ACC112 (cell line): ENCODE data around the gene KCNN3.

Experiments
- H2AFZ ChIP-seq: fragments of 200-600 bp; sonication (generic); one replicate; pipeline ENCODE4 v1.6.0; 2017; ENCODE audit warnings: antibody characterized with exemption, low read length; ENCODE audit not compliant: unreplicated experiment
- H3K27ac ChIP-seq: fragments of 200-600 bp; sonication (generic); 2 replicates; pipeline ENCODE4 v1.5.1; 2014; ENCODE audit warnings: low read depth, mild to moderate bottlenecking, antibody characterized with exemption, low read length, moderate library complexity
- H3K27me3 ChIP-seq: fragments of 200-600 bp; sonication (generic); 2 replicates; pipeline ENCODE4 v1.6.1; 2014; ENCODE audit warnings: mild to moderate bottlenecking, antibody characterized with exemption, low read length, moderate library complexity, mixed read lengths; ENCODE audit not compliant: insufficient read depth
- H3K36me3 ChIP-seq: fragments of 200-600 bp; sonication (generic); 2 replicates; pipeline ENCODE4 v1.6.1; 2016; ENCODE audit warnings: mild to moderate bottlenecking, antibody characterized with exemption, low read length, moderate library complexity, mixed read lengths; ENCODE audit not compliant: insufficient read depth
- H3K4me1 ChIP-seq: fragments of 200-600 bp; sonication (generic); one replicate; pipeline ENCODE4 v1.6.1; 2016; ENCODE audit warnings: low read length, mixed read lengths; ENCODE audit not compliant: insufficient read depth, unreplicated experiment, control insufficient read depth
- H3K4me3 ChIP-seq: fragments of 200-600 bp; sonication (generic); 2 replicates; pipeline ENCODE4 v1.5.1; 2014; ENCODE audit warnings: mild to moderate bottlenecking, low read depth, low read length
- H3K79me2 ChIP-seq: fragments of 200-600 bp; sonication (generic); one replicate; pipeline ENCODE4 v1.6.0; 2016; ENCODE audit warnings: low read length; ENCODE audit not compliant: control insufficient read depth, unreplicated experiment, insufficient read depth

Gene KCNN3

GRCh38 chr1:154847891-154848290, 22.2 kb downstream of the KCNN3 start:
- H2AFZ ChIP-seq = no peak overlapping the region
- H3K27me3 ChIP-seq = peaks cover 20% of the 10 kb centered on the region
- H3K36me3 ChIP-seq = no peaks in the 10 kb centered on the region
- no peak overlapping the region for H3K4me3 ChIP-seq
- no peaks in the 10 kb centered on the region for H3K4me1 ChIP-seq
- no peak overlapping the region for H3K27ac ChIP-seq
- H3K79me2 ChIP-seq = no peaks in the 10 kb centered on the region

- H3K4me1 ChIP-seq = no peaks in the 10 kb centered on the region
- H2AFZ ChIP-seq = no peak overlapping the region
- H3K27ac ChIP-seq = no peak overlapping the region
- H3K79me2 ChIP-seq = no peaks in the 10 kb centered on the region
- peaks cover 20% of the 10 kb centered on the region for H3K27me3 ChIP-seq
- no peaks in the 10 kb centered on the region for H3K36me3 ChIP-seq
- H3K4me3 ChIP-seq = no peak overlapping the region
Measured at GRCh38 chr1:154846565-154847442, 23.3 kb downstream of the KCNN3 start.

- no peaks in the 10 kb centered on the region for H3K4me1 ChIP-seq
- no peak overlapping the region for H3K27ac ChIP-seq
- no peaks in the 10 kb centered on the region for H3K36me3 ChIP-seq
- peaks cover 20% of the 10 kb centered on the region for H3K27me3 ChIP-seq
- H3K79me2 ChIP-seq = no peaks in the 10 kb centered on the region
- no peak overlapping the region for H3K4me3 ChIP-seq
- H2AFZ ChIP-seq = no peak overlapping the region
Measured at GRCh38 chr1:154845879-154846278, 24.2 kb downstream of the KCNN3 start.

DNA sequence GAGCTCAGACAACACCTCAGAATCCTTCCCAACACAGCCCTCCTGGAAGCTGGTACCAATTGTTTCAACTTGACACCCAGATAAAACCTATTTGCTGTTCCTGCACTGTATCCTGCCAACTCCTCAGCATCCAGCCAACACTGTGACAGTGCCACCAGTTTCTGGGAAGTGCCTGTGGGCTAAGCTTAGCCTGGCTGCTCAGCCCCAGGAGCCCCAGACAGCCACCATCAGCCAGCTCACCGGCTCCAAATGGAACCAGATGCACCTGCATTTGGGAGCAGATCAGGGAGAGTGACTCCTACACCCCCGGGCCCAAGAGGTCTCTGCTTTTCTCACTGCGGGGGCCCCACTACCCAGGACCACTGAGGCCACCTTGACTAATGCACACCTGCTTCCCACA, 24.9 kb downstream of the KCNN3 start:
- Histone ChIP-seq H3K27me3 (peaks cover 20% of the 10 kb centered on the region), H3K4me3 (no peak overlapping the region), H2AFZ (no peak overlapping the region), H3K4me1 (peaks cover 6% of the 10 kb centered on the region), H3K79me2 (no peaks in the 10 kb centered on the region), H3K27ac (no peak overlapping the region), H3K36me3 (no peaks in the 10 kb centered on the region)

DNA sequence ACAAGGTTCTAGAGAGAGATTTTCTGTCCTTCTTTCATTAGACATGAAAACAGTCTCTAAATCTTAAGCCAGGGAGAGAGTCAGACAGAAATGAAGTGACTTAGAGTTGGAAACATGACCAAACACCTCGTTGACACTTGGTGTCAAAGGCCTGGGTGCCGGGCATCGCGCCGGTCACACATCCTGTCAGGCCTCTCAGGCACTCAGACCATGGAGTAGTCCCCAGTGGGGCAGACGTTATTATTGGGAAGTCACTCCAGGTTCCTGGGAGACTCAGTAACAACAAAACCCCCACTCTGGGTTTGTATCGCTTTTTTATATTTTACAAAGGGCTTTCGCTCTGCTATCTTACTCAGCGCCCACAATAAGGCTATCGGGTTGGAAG, 25.8 kb downstream of the KCNN3 start:
- Histone ChIP-seq H3K36me3 (no peaks in the 10 kb centered on the region), H3K79me2 (no peaks in the 10 kb centered on the region), H3K4me1 (peaks cover 6% of the 10 kb centered on the region), H3K4me3 (no peak overlapping the region), H2AFZ (no peak overlapping the region), H3K27me3 (peaks cover 20% of the 10 kb centered on the region), H3K27ac (no peak overlapping the region)

DNA sequence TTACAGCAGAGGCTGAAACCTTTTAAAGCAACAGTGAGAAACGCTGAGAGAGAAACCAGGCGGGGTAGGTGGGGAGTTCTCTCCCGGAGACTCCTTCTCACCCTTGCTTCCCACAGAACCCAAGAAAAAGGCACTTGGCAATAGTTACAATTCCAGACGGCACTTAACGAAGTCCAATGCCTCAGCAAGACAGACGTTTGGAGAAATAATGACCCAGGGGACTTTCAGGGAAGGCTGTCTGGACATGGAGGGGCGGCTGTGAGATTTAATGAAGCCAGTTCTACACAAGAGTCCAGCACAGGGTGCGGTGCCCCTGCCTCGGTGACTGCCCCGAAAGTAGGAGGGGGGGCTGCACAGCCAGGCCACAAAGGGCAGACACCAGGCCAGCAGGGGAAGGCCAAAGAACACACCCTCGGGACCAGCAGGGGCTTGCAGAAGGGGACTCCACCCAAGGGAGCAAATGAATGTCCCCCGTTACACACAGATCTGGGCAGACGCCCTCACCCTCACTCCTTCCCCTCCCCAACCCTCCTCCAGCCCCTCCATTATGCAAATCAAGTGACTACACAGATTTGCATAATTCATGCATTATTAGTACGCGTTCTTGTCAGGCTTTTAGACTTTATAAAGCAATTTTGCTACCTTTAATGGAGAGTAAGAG, 26.3 kb downstream of the KCNN3 start:
- Histone ChIP-seq H3K27ac (no peak overlapping the region), H3K79me2 (no peaks in the 10 kb centered on the region), H2AFZ (no peak overlapping the region), H3K4me1 (peaks cover 6% of the 10 kb centered on the region), H3K27me3 (peaks cover 18% of the 10 kb centered on the region), H3K36me3 (no peaks in the 10 kb centered on the region), H3K4me3 (no peak overlapping the region)

GRCh38 chr1:154842635-154843034, 27.4 kb downstream of the KCNN3 start:
- no peak overlapping the region for H3K27ac ChIP-seq
- peaks cover 6% of the 10 kb centered on the region for H3K27me3 ChIP-seq
- H3K4me1 ChIP-seq = peaks cover 6% of the 10 kb centered on the region
- no peaks in the 10 kb centered on the region for H3K36me3 ChIP-seq
- H2AFZ ChIP-seq = no peak overlapping the region
- no peaks in the 10 kb centered on the region for H3K79me2 ChIP-seq
- no peak overlapping the region for H3K4me3 ChIP-seq

DNA sequence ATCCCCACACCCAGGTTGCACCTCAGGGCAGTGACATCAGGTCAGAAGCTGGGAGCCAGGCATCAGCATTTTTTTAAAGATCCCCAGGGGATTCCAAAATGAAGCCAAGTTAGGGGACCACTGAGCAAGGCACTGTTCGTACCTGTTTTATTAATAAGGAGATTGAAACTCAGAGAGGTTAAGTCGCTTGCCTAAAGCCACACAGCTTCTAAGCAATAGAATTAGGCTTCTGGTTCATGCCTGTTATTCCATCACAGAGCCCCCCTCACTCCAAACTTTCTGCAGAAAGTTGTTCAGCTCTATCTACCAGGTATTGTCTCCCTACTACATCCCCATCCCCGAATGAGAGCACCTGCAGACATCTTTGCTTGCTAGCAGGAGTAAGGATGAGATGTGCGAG, 28.7 kb downstream of the KCNN3 start:
- H3K4me1 ChIP-seq = peaks cover 6% of the 10 kb centered on the region
- no peaks in the 10 kb centered on the region for H3K79me2 ChIP-seq
- no peaks in the 10 kb centered on the region; the same call in 1 of the 2 replicates for H3K27me3 ChIP-seq
- H3K27ac ChIP-seq = no peak overlapping the region
- H3K4me3 ChIP-seq = no peak overlapping the region
- H2AFZ ChIP-seq = no peak overlapping the region
- H3K36me3 ChIP-seq = no peaks in the 10 kb centered on the region

GRCh38 chr1:154840269-154841176, 29.6 kb downstream of the KCNN3 start:
- peak overlapping the region; percentile 51 for H2AFZ ChIP-seq
- H3K27ac ChIP-seq = no peak overlapping the region
- H3K27me3 ChIP-seq = no peaks in the 10 kb centered on the region; the same call in 1 of the 2 replicates
- H3K79me2 ChIP-seq = no peaks in the 10 kb centered on the region
- no peak overlapping the region for H3K4me3 ChIP-seq
- peaks cover 6% of the 10 kb centered on the region for H3K4me1 ChIP-seq
- H3K36me3 ChIP-seq = no peaks in the 10 kb centered on the region

DNA sequence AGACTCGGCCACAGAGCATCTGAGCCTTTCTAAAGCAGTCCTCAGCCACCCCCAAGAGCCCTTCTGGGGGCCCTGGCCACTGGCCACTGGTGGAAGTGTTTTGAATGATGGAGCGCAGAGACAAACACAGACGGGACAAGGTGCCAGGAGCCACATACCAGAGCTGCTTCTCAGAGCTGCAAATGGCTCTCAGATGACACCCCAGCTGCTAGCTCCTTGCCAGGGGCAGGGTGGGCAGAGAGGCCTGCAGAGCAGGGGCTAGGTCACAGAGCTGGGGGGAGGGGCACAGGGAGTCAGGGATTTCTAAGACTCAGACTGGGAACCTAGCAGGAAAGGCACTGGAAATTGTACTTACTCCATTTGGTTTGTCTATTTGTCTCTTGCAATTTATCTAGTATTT, 30.4 kb downstream of the KCNN3 start:
- peaks cover 6% of the 10 kb centered on the region for H3K4me1 ChIP-seq
- H3K79me2 ChIP-seq = no peaks in the 10 kb centered on the region
- no peaks in the 10 kb centered on the region for H3K36me3 ChIP-seq
- H3K4me3 ChIP-seq = no peak overlapping the region
- no peak overlapping the region for H2AFZ ChIP-seq
- peaks cover 3% of the 10 kb centered on the region for H3K27me3 ChIP-seq
- no peak overlapping the region for H3K27ac ChIP-seq
